Stimulated activated naive CD8-positive, alpha-beta T cell treated with anti-CD3 and anti-CD28 coated beads, Interleukin-15, Interleukin-2, amounts not matched to agents 100 U/mL and 50 U/mL, for 24 hours (primary cell): ENCODE measurements around the gene CHMP5.
A peak's percentile ranks its signal among the peaks of the same experiment; 100 is the strongest.

ENCODE experiments used
- ATAC-seq: fragments of 150-1000 bp; cut with Tn5 transposase; one replicate; pipeline ENCODE4 v1.10.0; 2021
- DNase-seq: peaks from one replicate; pipeline ENCODE4 v3.0.0; 2021

CHMP5 gene

GRCh38 chr9:33264473-33265177 lies at the start of gene CHMP5, which contains the start of gene BAG1:
TSS of gene CHMP5 (plus strand) at chr9:33265049. CDS start at chr9:33265079, 30 bp downstream.
TSS of gene BAG1 (minus strand) at chr9:33264708.
- DNase-seq (peak; percentile 100), ATAC-seq (peak; percentile 93)

GRCh38 chr9:33220681-33221567 lies 43.9 kb upstream of the CHMP5 start:
- ATAC-seq = no peak
- DNase-seq = no peak

- DNase-seq (no peak), ATAC-seq (no peak)
These were observed 43.3 kb upstream of the CHMP5 start for GRCh38 chr9:33221568-33221884.

DNA sequence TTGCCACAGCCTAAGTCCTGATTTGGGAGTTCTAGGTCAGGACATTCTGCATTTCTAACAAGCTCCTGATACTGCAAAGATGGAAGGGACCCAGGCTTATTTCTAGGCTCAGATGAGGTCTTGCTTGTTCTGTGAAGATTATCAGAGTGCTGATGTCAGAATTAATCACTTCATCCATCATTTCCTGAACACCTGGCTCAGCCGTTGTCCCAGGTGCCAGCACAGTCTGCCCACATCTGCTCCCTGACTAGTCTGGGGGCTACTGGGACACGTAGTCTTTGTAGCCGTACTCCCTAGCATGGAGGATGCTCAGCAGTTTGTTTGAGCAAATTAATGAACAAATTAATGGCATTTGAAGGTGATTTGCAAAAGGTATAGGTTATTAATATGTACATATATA lies 42.8 kb upstream of the CHMP5 start:
- no peak for DNase-seq
- ATAC-seq = no peak

- no peak for ATAC-seq
- no peak for DNase-seq
These were observed 41.2 kb upstream of the CHMP5 start for GRCh38 chr9:33223696-33224095.

GRCh38 chr9:33225319-33226147 lies 39.3 kb upstream of the CHMP5 start:
- DNase-seq = peak; percentile 74
- no peak for ATAC-seq

DNA sequence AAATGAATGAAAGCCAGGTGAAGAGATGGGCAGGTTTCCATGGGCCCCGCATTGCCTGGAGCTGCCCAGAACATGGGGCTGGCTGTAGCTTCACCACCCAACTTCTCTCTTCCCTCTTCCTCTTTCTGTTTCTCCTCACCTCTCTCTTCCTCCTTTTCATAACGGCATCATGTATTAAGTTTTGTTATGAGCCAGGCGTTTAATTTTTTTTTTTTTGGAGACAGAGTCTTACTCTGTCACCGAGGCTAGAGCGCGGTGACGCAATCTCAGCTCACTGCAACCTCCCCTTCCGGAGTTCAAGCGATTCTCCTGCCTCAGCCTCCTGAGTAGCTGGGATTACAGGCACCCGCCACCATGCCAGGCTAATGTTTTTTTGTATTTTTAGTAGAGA lies 37.8 kb upstream of the CHMP5 start:
- no peak for ATAC-seq

GRCh38 chr9:33227741-33228140 lies 37.1 kb upstream of the CHMP5 start:
- DNase-seq (no peak), ATAC-seq (no peak)

More for the DNA sequence above, 37.8 kb upstream of the CHMP5 start:
- DNase-seq = no peak

- ATAC-seq = no peak
These were observed 36.2 kb upstream of the CHMP5 start for GRCh38 chr9:33228606-33229005.

GRCh38 chr9:33229359-33230114 lies 35.3 kb upstream of the CHMP5 start:
- DNase-seq (no peak), ATAC-seq (no peak)

More at GRCh38 chr9:33228606-33229005, 36.2 kb upstream of the CHMP5 start:
- DNase-seq = no peak

DNA sequence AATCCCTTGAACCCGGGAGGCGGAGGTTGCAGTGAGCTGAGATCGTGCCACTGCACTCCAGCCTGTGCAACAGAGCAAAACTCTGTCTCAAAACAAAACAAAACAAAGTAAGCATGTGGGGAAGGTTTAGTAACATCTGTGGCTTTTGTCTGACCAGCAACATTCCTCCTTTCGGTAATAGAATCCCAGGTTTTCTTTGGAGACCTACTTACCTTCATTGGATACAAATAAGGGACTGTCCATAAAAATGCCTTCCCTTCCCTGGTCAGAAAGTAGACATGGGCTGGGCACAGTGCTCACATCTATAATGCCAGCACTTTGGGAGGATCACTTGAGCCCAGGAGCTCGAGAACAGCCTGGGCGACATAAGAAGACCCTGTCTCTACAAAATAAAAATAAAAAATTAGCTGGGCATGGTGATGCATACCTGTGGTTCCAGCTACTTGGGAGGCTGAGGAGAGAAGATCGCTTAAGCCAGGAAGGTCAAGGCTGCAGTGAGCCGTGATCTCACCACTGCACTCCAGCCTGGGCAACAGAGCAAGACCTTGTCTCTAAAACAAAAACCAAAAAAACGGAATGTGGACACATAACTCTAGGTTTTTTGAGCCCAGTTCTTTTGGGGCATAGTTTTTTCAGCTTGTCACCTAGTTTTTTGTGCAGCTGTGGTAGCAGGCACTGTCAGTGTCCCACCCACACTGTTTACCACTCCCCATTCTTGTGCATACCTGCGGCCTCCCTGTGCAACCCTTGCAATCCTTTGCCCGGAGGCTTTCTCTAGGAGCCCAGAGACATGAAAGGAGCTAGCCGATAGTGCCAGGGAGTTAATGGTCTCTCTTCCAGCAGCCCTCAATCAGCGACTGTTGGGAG lies 33.9 kb upstream of the CHMP5 start:
- no peak for DNase-seq

GRCh38 chr9:33231623-33231942 lies 33.3 kb upstream of the CHMP5 start:
- ATAC-seq (no peak), DNase-seq (no peak)

More for the DNA sequence above, 33.9 kb upstream of the CHMP5 start:
- ATAC-seq = no peak

- ATAC-seq (no peak), DNase-seq (no peak)
These were observed 32.0 kb upstream of the CHMP5 start for GRCh38 chr9:33232815-33233214.

DNA sequence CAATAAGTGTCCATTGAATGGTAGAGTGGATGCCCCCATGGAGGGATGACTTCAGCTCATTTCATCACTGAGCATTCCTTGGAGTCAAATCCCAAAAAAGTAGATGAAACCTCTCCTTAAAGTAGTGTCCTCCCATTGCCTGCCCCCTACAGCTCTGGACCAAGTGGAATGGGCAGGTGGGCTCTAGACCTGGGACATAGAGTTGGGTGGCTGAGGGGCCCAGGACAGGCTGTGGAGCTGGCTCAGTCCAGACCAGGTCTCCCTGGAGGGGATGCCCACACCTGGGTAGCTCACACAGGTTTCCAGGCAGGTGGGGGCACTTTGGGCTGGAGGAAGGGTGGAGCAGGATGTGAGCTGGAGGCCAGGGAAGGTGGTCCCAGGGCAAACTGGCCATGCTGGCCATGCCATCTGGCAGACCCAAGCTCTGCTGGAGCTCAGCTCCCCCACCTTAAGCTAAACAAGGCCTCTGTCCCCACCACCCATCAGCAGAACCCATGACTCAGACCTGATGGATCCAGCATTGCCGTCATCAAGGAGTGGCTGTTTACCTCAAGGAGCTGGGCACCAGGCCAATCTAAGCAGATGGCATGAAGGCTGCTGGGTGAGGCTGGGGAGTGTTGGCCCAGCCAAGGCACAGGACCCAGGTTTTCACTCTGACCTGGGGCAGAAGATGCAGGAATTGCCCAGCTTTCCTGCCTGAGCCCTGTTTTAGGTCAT lies 31.1 kb upstream of the CHMP5 start:
- no peak for DNase-seq

GRCh38 chr9:33234511-33235467 lies 30.1 kb upstream of the CHMP5 start:
- no peak for ATAC-seq
- no peak for DNase-seq

More for the DNA sequence above, 31.1 kb upstream of the CHMP5 start:
- ATAC-seq = no peak

- no peak for ATAC-seq
- no peak for DNase-seq
These were observed 28.3 kb upstream of the CHMP5 start for GRCh38 chr9:33236571-33236970.

DNA sequence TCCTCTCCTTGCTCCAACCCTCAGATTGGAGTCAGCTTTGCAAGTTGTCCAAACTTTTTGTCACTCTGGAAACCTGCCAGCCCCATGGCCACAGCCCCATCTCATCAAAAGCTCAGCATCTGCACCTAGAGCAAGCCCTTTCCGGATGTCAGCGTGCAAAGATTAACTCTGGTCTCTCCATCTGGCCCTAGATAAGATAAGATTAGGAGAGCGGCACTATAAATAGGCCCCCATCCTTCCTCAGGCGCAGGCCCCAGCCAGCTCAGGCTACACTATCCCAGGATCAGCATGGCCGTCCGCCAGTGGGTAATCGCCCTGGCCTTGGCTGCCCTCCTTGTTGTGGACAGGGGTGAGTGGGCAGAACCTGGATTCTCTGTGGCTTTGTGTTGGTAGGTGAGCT lies 24.9 kb upstream of the CHMP5 start, which contains the start of gene SPINK4:
Gene SPINK4 (plus strand): TSS at position 247 of the 400 bp plus-strand sequence. CDS start 42 bp downstream, at position 289.
- DNase-seq = no peak
- no peak for ATAC-seq

- ATAC-seq = no peak
- no peak for DNase-seq
These were observed 23.6 kb upstream of the CHMP5 start for GRCh38 chr9:33241298-33241697.

GRCh38 chr9:33242609-33243134 lies 22.2 kb upstream of the CHMP5 start:
- DNase-seq = no peak
- no peak for ATAC-seq
